H1 (cell line): ENCODE measurements around the gene SERPING1.

Source experiments
- CTCF ChIP-seq, 3 experiments: IDR thresholded peaks; 1 replicate in 2 of 3; 2 replicates in 1 of 3; pipeline versions ENCODE4 v1.5.1 to v1.6.1; 2011; ENCODE audit warnings: low read length in 3 of 3, mild to moderate bottlenecking in 3 of 3, inconsistent platforms in 2 of 3, low read depth in 1 of 3, moderate library complexity in 1 of 3; ENCODE audit not compliant: insufficient read depth in 1 of 3; ENCODE audit errors: control extremely low read depth in 1 of 3
- EP300 ChIP-seq, 2 experiments: IDR thresholded peaks; 1 replicate in 1 of 2; 2 replicates in 1 of 2; pipeline ENCODE4 v1.6.1; 2011 to 2012; ENCODE audit warnings: low read depth in 2 of 2, low read length in 2 of 2, mild to moderate bottlenecking in 2 of 2, borderline replicate concordance in 1 of 2, inconsistent platforms in 1 of 2, moderate library complexity in 1 of 2
- EZH2 ChIP-seq: fragments of 200-600 bp; sonication (generic); IDR thresholded peaks from 2 replicates; pipeline ENCODE4 v1.7.1; 2012; ENCODE audit warnings: low read depth, mild to moderate bottlenecking, moderate library complexity, low read length, inconsistent platforms; ENCODE audit not compliant: severe bottlenecking
- FOSL1 ChIP-seq: IDR thresholded peaks from 2 replicates; pipeline ENCODE4 v1.6.1; 2011; ENCODE audit warnings: mild to moderate bottlenecking, low read depth, low read length, moderate library complexity; ENCODE audit not compliant: insufficient read depth
- HDAC2 ChIP-seq, 2 experiments: fragments of 300-600 bp in 1 of 2; sonication (generic) in 1 of 2; IDR thresholded peaks; 2 replicates each; pipeline ENCODE4 v1.6.1; 2011 to 2012; ENCODE audit warnings: low read depth in 2 of 2, low read length in 2 of 2, mild to moderate bottlenecking in 2 of 2, moderate library complexity in 2 of 2, borderline replicate concordance in 1 of 2, inconsistent platforms in 1 of 2
- KDM4A ChIP-seq: IDR thresholded peaks from one replicate; pipeline ENCODE4 v1.7.1; 2012; ENCODE audit warnings: low read depth, mild to moderate bottlenecking, moderate library complexity, low read length, inconsistent platforms; ENCODE audit not compliant: severe bottlenecking
- POLR2A ChIP-seq, 2 experiments: IDR thresholded peaks; 1 replicate in 1 of 2; 2 replicates in 1 of 2; pipeline ENCODE4 v1.6.1; 2011; ENCODE audit warnings: low read depth in 2 of 2, low read length in 2 of 2, mild to moderate bottlenecking in 2 of 2; ENCODE audit errors: control extremely low read depth in 1 of 2
- RAD21 ChIP-seq, 2 experiments: IDR thresholded peaks in 1 of 2; conservative IDR thresholded peaks in 1 of 2; 2 replicates each; pipeline ENCODE4 v1.6.1; 2011; ENCODE audit warnings: low read depth in 2 of 2, low read length in 2 of 2, improper control_type of control experiment in 1 of 2, inconsistent platforms in 1 of 2, mild to moderate bottlenecking in 1 of 2, moderate library complexity in 1 of 2
- YY1 ChIP-seq: IDR thresholded peaks from 2 replicates; pipeline ENCODE4 v1.6.1; 2011; ENCODE audit warnings: low read depth, mild to moderate bottlenecking, low read length
- TF ChIP-seq, protein P1 (sequence below): IDR thresholded peaks from 2 replicates; pipeline ENCODE4 v1.6.1; 2011; ENCODE audit warnings: low read length, improper control_type of control experiment

- TF ChIP-seq EZH2 (no peak), POLR2A (IDR thresholded peaks at IDR 0.05; ENCODE audit: control extremely low read depth in 1 of 2, low read depth in 2 of 2, low read length in 2 of 2) (no peak), HDAC2 (IDR thresholded peaks at IDR 0.05; ENCODE audit: borderline replicate concordance in 1 of 2, low read depth in 2 of 2, low read length in 2 of 2) (no peak), CTCF (IDR thresholded peaks at IDR 0.05; ENCODE audit: control extremely low read depth in 1 of 3, insufficient read depth in 1 of 3, low read depth in 1 of 3, low read length in 3 of 3) (no peak), RAD21 (IDR thresholded peaks at IDR 0.05 in 1 of 2, conservative IDR thresholded peaks at IDR 0.05 in 1 of 2; ENCODE audit: low read depth in 2 of 2, low read length in 2 of 2) (no peak), FOSL1 (no peak), EP300 (IDR thresholded peaks at IDR 0.05; ENCODE audit: borderline replicate concordance in 1 of 2, low read depth in 2 of 2, low read length in 2 of 2) (no peak), KDM4A (no peak), YY1 (no peak)
- TF ChIP-seq, protein P1, sequence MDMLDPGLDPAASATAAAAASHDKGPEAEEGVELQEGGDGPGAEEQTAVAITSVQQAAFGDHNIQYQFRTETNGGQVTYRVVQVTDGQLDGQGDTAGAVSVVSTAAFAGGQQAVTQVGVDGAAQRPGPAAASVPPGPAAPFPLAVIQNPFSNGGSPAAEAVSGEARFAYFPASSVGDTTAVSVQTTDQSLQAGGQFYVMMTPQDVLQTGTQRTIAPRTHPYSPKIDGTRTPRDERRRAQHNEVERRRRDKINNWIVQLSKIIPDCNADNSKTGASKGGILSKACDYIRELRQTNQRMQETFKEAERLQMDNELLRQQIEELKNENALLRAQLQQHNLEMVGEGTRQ = no peak
Measured at GRCh38 chr11:57584341-57584740, 13.1 kb upstream of the SERPING1 start.
